OCI-LY1 (cell line): ENCODE data around the gene FANCC.

ENCODE experiments used
- H2AFZ ChIP-seq: fragments of 200-600 bp; sonication (generic), shearing (Covaris generic); 2 replicates; pipeline ENCODE4 v1.6.0; 2014; ENCODE audit warnings: antibody characterized with exemption, mild to moderate bottlenecking, low read length
- H3F3A ChIP-seq: fragments of 200-600 bp; sonication (generic), shearing (Covaris generic); 2 replicates; pipeline ENCODE4 v1.6.0; 2014; ENCODE audit warnings: mild to moderate bottlenecking, antibody characterized with exemption, low read length, moderate library complexity; ENCODE audit not compliant: insufficient read depth
- H3K27ac ChIP-seq: fragments of 200-600 bp; sonication (generic); 2 replicates; pipeline ENCODE4 v1.5.1; 2014; ENCODE audit warnings: low read length, mixed run types, mild to moderate bottlenecking, low read depth; ENCODE audit not compliant: poor library complexity, severe bottlenecking
- H3K27me3 ChIP-seq: fragments of 200-600 bp; sonication (generic); 2 replicates; pipeline ENCODE4 v1.6.0; 2014; ENCODE audit warnings: antibody characterized with exemption, mild to moderate bottlenecking, low read length, moderate library complexity; ENCODE audit not compliant: insufficient read depth
- H3K36me3 ChIP-seq: fragments of 200-600 bp; sonication (generic); 2 replicates; pipeline ENCODE4 v1.6.1; 2014; ENCODE audit warnings: mild to moderate bottlenecking, antibody characterized with exemption, low read length, moderate library complexity, mixed read lengths; ENCODE audit not compliant: insufficient read depth
- H3K4me1 ChIP-seq: fragments of 200-600 bp; sonication (generic); 2 replicates; pipeline ENCODE4 v1.5.1; 2014; ENCODE audit warnings: mild to moderate bottlenecking, low read length, moderate library complexity; ENCODE audit not compliant: insufficient read depth, severe bottlenecking
- H3K4me2 ChIP-seq: fragments of 200-600 bp; sonication (generic), shearing (Covaris generic); 2 replicates; pipeline ENCODE4 v1.6.1; 2014; ENCODE audit warnings: low read length
- H3K4me3 ChIP-seq: fragments of 200-600 bp; sonication (generic); 2 replicates; pipeline ENCODE4 v1.5.1; 2014; ENCODE audit warnings: low read length, low read depth, mild to moderate bottlenecking, mixed read lengths; ENCODE audit not compliant: poor library complexity, severe bottlenecking
- H3K79me2 ChIP-seq: fragments of 200-600 bp; shearing (Covaris generic); 2 replicates; pipeline ENCODE4 v1.6.1; 2016; ENCODE audit warnings: mixed run types, low read length, mixed read lengths; ENCODE audit not compliant: insufficient read depth
- H3K9ac ChIP-seq: fragments of 200-600 bp; sonication (generic), shearing (Covaris generic); 2 replicates; pipeline ENCODE4 v1.6.1; 2014; ENCODE audit warnings: mild to moderate bottlenecking, low read length, mixed read lengths
- H3K9me2 ChIP-seq: fragments of 200-600 bp; sonication (generic), shearing (Covaris generic); 2 replicates; pipeline ENCODE4 v1.6.1; 2014; ENCODE audit warnings: low read depth, mild to moderate bottlenecking, low read length, mixed read lengths
- H3K9me3 ChIP-seq: fragments of 200-600 bp; shearing (Covaris generic); 2 replicates; pipeline ENCODE4 v1.6.1; 2014; ENCODE audit warnings: low read length, mixed read lengths
- H4K20me1 ChIP-seq: fragments of 200-600 bp; sonication (generic), shearing (Covaris generic); 2 replicates; pipeline ENCODE4 v1.6.0; 2016; ENCODE audit warnings: mild to moderate bottlenecking, low read length; ENCODE audit not compliant: insufficient read depth
- EZH2 ChIP-seq: fragments of 200-600 bp; sonication (generic), shearing (Covaris generic); IDR thresholded peaks from 2 replicates; pipeline ENCODE4 v1.8.0; 2017; ENCODE audit warnings: borderline replicate concordance, mixed run types, mild to moderate bottlenecking, antibody characterized with exemption, low read length, moderate library complexity, mixed read lengths
- TF ChIP-seq, protein P1 (sequence below): fragments of 200-600 bp; sonication (generic), shearing (Covaris generic); IDR thresholded peaks from 2 replicates; pipeline ENCODE4 v1.5.1; 2017; ENCODE audit warnings: mild to moderate bottlenecking, antibody characterized with exemption, low read length, moderate library complexity, mixed read lengths

Gene FANCC

DNA sequence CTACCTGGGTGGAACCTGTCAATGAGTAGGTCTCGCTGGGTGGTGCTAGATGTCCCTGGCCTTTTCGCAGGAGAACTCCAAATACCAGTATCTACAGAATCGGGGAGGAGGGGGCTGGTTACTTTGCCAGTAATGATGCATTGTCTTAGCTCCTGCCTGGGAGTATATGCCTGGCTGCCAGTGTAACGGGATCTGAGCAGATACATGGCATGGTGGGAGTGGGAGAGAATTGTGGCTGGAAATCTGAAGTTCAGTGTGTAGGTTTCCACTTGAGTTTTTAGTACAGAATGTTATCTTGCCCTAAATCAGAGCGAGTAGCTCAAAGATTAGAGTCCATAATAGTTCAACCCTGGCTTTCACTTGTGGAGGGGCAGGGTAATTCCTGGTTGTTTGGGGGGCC lies 38.0 kb upstream of the FANCC start:
- Histone ChIP-seq H3K36me3 (no peaks in the 10 kb centered on the region), H3K9me3 (no peaks in the 10 kb centered on the region), H2AFZ (no peak overlapping the region), H3K27me3 (no peaks in the 10 kb centered on the region), H3K4me1 (no peaks in the 10 kb centered on the region), H3K27ac (no peak overlapping the region), H3K4me2 (no peak overlapping the region), H3K9me2 (no peaks in the 10 kb centered on the region), H3K9ac (no peak overlapping the region), H3F3A (no peaks in the 10 kb centered on the region), H4K20me1 (no peaks in the 10 kb centered on the region), H3K4me3 (no peak overlapping the region), H3K79me2 (no peaks in the 10 kb centered on the region)
- no peak for TF ChIP-seq EZH2
- TF ChIP-seq, protein P1, sequence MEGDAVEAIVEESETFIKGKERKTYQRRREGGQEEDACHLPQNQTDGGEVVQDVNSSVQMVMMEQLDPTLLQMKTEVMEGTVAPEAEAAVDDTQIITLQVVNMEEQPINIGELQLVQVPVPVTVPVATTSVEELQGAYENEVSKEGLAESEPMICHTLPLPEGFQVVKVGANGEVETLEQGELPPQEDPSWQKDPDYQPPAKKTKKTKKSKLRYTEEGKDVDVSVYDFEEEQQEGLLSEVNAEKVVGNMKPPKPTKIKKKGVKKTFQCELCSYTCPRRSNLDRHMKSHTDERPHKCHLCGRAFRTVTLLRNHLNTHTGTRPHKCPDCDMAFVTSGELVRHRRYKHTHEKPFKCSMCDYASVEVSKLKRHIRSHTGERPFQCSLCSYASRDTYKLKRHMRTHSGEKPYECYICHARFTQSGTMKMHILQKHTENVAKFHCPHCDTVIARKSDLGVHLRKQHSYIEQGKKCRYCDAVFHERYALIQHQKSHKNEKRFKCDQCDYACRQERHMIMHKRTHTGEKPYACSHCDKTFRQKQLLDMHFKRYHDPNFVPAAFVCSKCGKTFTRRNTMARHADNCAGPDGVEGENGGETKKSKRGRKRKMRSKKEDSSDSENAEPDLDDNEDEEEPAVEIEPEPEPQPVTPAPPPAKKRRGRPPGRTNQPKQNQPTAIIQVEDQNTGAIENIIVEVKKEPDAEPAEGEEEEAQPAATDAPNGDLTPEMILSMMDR = no peak

- Histone ChIP-seq H3K9ac (no peak overlapping the region), H3K9me2 (no peaks in the 10 kb centered on the region), H3K27ac (no peak overlapping the region), H3K9me3 (no peaks in the 10 kb centered on the region), H3K79me2 (no peaks in the 10 kb centered on the region), H2AFZ (no peak overlapping the region), H3K27me3 (no peaks in the 10 kb centered on the region), H3K4me3 (no peak overlapping the region), H4K20me1 (no peaks in the 10 kb centered on the region), H3K36me3 (no peaks in the 10 kb centered on the region), H3K4me2 (no peak overlapping the region), H3K4me1 (no peaks in the 10 kb centered on the region), H3F3A (no peaks in the 10 kb centered on the region)
- no peak for TF ChIP-seq EZH2
- TF ChIP-seq, protein P1 = no peak
These were observed 33.5 kb upstream of the FANCC start for GRCh38 chr9:95351051-95351450.

DNA sequence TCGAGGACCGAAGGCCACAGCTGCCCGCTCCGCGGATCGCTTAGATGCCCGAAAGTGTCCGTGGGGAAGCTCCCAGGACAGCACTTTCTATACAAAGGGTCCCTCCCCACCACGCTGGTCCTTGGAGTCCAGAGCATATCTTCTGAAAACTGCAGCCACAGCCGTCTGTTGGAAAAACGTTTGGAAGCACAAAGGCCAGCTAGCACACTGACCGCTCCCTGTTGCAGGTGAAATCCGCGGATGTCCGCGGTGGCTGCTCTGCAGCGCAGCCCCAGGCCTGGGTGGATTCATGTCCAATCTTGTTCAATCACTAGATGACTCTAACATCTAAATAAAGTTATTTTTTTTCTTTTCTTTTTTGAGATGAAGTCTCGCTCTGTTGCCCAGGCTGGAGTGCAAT lies 32.8 kb upstream of the FANCC start:
- H4K20me1 ChIP-seq = no peaks in the 10 kb centered on the region
- no peak overlapping the region for H3K9ac ChIP-seq
- no peaks in the 10 kb centered on the region for H3K27me3 ChIP-seq
- no peak overlapping the region for H3K4me3 ChIP-seq
- H3K36me3 ChIP-seq = no peaks in the 10 kb centered on the region
- no peaks in the 10 kb centered on the region for H3K9me3 ChIP-seq
- H3K4me1 ChIP-seq = no peaks in the 10 kb centered on the region
- H2AFZ ChIP-seq = no peak overlapping the region
- no peaks in the 10 kb centered on the region for H3F3A ChIP-seq
- no peaks in the 10 kb centered on the region for H3K9me2 ChIP-seq
- H3K4me2 ChIP-seq = no peak overlapping the region
- H3K27ac ChIP-seq = no peak overlapping the region
- H3K79me2 ChIP-seq = no peaks in the 10 kb centered on the region
- TF ChIP-seq EZH2 = no peak
- TF ChIP-seq, protein P1 = no peak
